ENCODE data around the gene DRC1.

DRC1 gene

DNA sequence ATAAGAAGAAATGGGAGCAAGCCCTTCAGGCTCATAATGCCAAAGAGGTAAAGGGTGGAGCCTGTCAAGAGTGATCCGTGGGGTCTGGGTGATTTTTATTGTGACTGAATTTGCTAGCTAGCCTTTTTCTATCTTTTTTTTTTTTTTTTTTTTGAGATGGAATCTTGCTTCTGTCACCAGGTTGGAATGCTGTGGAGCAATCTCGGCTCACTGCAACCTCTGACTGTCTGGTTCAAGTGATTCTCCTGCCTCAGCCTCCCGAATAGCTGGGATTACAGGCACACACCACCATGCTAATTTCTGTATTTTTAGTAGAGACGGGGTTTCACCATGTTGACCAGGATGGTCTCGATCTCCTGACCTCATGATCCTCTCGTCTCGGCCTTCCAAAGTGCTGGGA, 29.1 kb downstream of the DRC1 start:
- TF ChIP-seq, protein P1, sequence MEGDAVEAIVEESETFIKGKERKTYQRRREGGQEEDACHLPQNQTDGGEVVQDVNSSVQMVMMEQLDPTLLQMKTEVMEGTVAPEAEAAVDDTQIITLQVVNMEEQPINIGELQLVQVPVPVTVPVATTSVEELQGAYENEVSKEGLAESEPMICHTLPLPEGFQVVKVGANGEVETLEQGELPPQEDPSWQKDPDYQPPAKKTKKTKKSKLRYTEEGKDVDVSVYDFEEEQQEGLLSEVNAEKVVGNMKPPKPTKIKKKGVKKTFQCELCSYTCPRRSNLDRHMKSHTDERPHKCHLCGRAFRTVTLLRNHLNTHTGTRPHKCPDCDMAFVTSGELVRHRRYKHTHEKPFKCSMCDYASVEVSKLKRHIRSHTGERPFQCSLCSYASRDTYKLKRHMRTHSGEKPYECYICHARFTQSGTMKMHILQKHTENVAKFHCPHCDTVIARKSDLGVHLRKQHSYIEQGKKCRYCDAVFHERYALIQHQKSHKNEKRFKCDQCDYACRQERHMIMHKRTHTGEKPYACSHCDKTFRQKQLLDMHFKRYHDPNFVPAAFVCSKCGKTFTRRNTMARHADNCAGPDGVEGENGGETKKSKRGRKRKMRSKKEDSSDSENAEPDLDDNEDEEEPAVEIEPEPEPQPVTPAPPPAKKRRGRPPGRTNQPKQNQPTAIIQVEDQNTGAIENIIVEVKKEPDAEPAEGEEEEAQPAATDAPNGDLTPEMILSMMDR (IDR thresholded peaks at IDR 0.05; ENCODE audit: insufficient read depth, missing control alignments), result no peak
- FAIRE-seq (no peak), DNase-seq (ENCODE audit: insufficient read length, low spot score) (no peak)

DNA sequence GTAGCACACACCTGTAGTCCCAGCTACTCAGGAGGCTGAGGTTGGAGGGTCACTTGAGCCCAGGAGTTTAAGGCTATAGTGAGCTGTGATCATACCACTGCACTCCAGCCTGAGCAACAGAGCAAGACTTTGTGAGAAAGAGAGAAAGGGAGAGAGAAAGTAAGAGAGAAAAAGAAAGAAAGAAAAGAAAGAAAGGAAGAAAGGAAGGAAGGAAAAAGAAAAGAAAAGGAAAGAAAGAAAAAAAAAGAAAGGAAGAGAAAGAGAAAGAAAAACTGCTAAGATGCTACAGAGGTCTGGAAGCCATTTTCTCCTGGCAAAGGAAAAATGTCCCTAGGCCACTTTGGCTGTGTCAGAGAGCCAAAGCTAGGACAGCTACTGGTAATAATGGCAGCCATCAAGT, 30.6 kb downstream of the DRC1 start:
- TF ChIP-seq, protein P1 (IDR thresholded peaks at IDR 0.05; ENCODE audit: insufficient read depth, missing control alignments), result no peak
- DNase-seq (ENCODE audit: insufficient read length, low spot score), result no peak
- FAIRE-seq, result no peak

DNA sequence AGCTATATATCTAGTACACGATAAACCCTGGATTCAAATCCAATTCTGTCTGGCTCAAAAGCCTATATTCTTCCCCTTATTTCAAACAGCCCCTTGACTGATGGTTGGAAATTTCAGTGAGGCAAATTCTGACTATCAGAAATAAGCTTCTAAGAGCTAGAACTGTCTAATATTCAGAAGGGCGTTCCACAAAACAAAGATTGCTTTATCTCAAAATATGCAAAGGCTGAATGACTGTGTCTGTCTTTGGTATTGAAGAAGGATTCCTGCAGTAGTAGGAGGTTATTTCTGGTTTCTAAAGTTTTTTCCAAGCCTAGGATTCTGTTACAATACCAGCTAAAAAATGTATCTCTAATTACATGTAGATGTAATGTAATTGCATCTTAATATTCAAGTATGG, 31.1 kb downstream of the DRC1 start:
- TF ChIP-seq, protein P1 (IDR thresholded peaks at IDR 0.05; ENCODE audit: insufficient read depth, missing control alignments), result no peak
- no peak for DNase-seq (ENCODE audit: insufficient read length, low spot score)
- FAIRE-seq, result no peak

DNA sequence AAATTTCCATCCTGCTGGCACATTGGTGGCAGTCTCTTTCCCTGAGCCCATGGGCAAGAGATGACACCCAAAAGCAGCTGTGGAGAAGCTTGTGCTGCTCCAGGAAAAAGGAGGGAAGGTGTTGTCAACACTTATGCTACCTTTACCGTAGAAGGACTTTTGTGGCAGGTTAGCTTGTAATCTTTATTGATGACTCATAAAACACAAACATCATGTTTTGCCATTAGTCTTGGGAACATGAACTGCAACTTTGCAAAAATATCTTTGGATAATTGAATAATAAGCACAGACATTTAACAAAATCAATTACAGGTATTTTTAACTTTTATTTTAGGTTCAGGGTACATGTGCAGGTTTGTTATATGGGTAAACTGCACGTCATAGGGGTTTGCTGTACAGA, 33.4 kb downstream of the DRC1 start:
- DNase-seq (ENCODE audit: insufficient read length, low spot score) (no peak), FAIRE-seq (no peak)
- TF ChIP-seq, protein P1 (IDR thresholded peaks at IDR 0.05; ENCODE audit: insufficient read depth, missing control alignments), result no peak

DNA sequence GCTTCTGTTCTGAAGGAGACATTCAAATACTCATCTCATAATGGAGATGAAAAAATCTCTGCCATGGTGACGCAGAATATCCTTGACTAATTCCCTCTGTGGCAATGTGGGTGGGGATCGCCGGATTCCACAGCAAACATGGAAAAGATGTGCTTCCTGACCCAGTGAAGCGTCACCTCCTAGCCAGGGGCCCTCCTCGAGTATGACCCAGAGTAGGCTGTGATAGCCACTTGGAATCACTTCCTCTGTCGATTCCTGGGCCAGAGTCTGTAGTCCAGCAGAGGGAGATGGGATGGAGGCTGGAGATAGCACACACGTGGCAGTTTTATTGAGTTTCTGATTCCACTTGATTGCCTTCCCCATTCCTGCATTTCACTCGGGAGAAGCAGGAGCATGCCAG, 36.8 kb downstream of the DRC1 start:
- no peak for DNase-seq (ENCODE audit: insufficient read length, low spot score)
- FAIRE-seq, result peak; percentile 29
- TF ChIP-seq, protein P1 (IDR thresholded peaks at IDR 0.05; ENCODE audit: insufficient read depth, missing control alignments), result no peak

DNA sequence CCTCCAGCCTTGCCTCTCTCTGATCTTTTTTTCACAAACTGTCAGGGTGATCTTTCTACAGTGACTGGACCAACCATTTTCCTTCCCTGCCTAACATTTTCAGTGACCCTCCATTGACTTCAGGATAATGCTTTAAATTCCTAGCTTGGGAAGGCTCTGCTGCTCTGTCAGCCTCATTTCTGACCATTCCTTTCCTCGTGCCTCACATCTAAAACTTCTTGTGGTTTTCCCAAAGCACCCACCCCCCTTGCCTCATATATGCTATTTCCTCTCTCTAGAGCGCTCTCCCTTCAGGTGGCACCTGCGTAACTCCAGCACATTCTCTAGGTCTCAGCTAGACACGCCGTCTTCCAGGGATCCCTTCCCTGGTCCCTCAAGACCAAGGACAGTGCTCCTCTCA, 37.2 kb downstream of the DRC1 start:
- TF ChIP-seq, protein P1 (IDR thresholded peaks at IDR 0.05; ENCODE audit: insufficient read depth, missing control alignments), result no peak
- no peak for FAIRE-seq
- DNase-seq (ENCODE audit: insufficient read length, low spot score), result no peak

DNA sequence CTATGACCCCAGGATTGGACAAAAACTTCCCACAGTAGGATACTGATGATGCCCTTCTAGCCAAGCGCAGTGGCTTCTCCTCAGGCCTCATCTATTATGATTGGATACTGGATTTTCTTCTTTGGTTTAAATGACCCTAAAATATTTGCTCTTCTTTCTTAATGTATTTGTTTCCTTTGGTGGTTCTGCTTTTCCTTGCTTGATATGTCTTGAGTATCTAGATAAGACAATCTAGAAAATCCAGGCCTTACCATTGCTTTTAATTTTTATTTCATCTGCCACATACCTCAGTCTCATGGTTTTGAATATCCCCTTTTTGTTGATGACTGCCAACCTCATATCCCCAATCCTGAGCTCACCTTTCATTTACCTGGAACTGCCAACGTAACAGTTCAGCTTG, 40.6 kb downstream of the DRC1 start:
- FAIRE-seq (no peak), DNase-seq (ENCODE audit: insufficient read length, low spot score) (no peak)
- TF ChIP-seq, protein P1 (IDR thresholded peaks at IDR 0.05; ENCODE audit: insufficient read depth, missing control alignments), result no peak

Measured in D721Med (cell line).